ENCODE results near the gene ASGR1.
"Not testable (repeated sequence)": the region's sequence is repeated elsewhere in the genome, so short reads cannot be mapped to it uniquely, and the experiment has no call there.

Gene ASGR1

DNA sequence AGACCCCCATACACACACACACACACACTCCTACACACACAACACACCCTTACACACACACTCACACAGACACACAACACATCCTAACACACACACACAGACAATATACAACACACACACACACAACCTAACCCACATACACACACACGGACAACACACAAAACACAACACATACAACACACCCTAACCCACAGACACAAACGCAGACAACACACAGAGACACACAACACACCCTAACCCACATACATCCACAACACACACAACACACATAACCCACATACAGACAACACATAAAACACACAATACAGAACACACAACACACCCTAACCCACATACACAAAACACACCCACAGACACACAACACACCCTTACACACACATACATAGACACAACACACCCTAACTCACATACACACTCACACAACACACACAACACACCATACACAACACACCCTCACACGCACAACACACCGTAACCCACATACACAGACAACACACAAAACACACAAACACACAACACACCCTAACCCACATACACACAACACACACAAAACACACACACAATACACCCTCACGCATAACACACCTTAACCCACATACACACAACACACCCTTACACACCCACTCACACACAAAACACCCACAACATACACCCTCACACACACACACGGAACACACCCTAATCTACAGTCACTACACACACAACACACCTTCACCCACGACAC is 4.4 kb downstream of the ASGR1 start:
- Histone ChIP-seq H3K9me3 (no peaks in the 10 kb centered on the region), H3K4me3 (no peak overlapping the region), H3K36me3 (replicated peaks) (no peaks in the 10 kb centered on the region), H3K4me1 (peaks cover 8% of the 10 kb centered on the region; the same call in 1 of the 2 replicates), H3K27me3 (ENCODE audit: low read depth) (no peaks in the 10 kb centered on the region)
- no peak for DNase-seq (ENCODE audit: low spot score in 2 of 2)
- in situ Hi-C loops (cut with MboI; ENCODE audit: low sequenced_read_pairs), result loop anchor here (25.0 kb wide), 1 partner anchor 512 kb away; the partner anchor contains the start of genes C17orf100 and MED31

DNA sequence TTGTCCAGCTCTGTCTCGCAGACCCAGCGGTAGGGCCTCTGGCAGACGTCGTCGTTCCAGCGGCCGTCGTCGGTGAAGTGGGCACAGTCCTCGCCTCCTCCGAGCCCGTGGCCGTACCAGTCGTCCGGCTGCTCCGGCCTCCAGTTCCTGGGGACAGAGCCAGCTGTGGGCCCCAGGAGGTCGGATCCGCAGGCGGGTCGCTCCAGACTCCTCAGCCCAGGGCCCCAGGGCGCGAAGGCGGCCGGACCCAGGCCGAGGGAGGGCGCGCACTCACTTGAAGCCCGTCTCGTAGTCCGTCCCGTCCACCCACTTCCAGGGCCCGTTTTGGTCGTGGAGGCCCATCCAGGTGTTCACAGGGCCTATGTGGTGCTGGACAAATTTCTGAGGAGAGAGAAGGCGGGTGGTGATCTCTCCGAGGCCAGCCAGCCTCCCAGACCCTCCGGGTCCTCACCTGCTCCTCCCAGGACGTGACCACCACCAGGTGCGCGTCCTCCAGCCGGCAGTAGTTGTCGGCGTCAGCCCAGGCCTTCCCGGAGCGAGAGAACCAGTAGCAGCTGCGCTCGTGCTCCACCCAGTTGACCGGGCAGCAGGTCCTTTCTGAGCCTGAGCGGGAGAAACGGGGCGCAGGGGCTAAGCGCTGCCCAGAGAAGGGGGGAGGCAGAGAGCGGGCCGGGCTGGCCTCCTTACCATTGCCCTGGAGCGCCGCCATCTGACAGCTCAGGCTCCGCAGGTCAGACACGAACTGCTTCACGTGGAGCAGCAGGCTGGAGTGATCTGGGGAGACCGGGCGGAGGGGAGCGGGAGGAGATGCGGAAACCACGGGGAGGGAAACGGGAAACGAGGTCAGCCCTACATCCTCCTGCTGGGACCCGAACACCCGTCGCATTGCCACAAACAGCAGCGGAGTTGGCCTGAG is 5.2 kb downstream of the ASGR1 start:
- H3K9me3 ChIP-seq, result no peaks in the 10 kb centered on the region
- H3K36me3 ChIP-seq (replicated peaks), result no peaks in the 10 kb centered on the region
- in situ Hi-C loops (cut with MboI; ENCODE audit: low sequenced_read_pairs), result loop anchor here (25.0 kb wide), 1 partner anchor 512 kb away; the partner anchor contains the start of genes C17orf100 and MED31
- DNase-seq (ENCODE audit: low spot score in 2 of 2), result peak in 1 of 2 experiments; percentile 29
- H3K4me1 ChIP-seq, result peaks cover 8% of the 10 kb centered on the region; the same call in 1 of the 2 replicates
- no peaks in the 10 kb centered on the region for H3K27me3 ChIP-seq (ENCODE audit: low read depth)
- H3K4me3 ChIP-seq, result no peak overlapping the region

DNA sequence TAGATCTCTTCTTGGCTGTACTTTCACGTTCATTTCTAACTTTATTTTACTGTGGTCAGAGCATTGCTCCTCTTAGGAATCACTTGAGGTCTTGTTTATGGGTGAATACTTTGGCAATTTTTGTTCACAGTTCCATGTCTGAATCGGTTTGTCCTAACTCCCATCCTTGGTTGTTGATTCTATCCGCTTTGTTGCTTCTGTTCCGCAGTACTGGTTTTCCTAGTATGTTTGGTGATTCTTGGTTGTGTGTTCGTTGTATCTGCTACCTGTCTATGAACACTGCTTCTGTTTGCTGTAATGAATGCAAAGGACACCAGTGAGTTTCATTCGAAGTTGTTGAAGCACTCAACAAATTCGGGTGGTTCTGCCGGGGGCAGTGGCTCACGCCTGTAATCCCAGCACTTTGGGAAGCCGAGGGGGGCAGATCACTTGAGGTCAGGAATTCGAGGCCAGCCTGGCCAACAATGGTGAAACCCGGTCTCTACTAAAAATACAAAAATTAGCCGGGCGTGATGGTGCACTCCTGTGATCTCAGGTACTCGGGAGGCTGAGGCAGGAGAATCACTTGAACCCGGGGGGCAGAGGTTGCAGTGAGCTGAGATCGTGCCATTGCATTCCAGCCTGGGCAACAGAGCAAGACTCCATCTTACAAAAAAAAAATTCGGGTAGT is 6.5 kb downstream of the ASGR1 start:
- not testable (repeated sequence) for H3K4me1 ChIP-seq; DNase-seq (ENCODE audit: low spot score in 2 of 2); H3K36me3 ChIP-seq (replicated peaks); H3K27me3 ChIP-seq (ENCODE audit: low read depth); H3K4me3 ChIP-seq; H3K9me3 ChIP-seq
- in situ Hi-C loops (cut with MboI; ENCODE audit: low sequenced_read_pairs), result loop anchor here (25.0 kb wide), 1 partner anchor 510 kb away; the partner anchor contains the start of genes C17orf100 and MED31

- H3K9me3 ChIP-seq; H3K4me1 ChIP-seq; H3K4me3 ChIP-seq; DNase-seq (ENCODE audit: low spot score in 2 of 2); H3K27me3 ChIP-seq (ENCODE audit: low read depth); H3K36me3 ChIP-seq (replicated peaks): not testable (repeated sequence)
- in situ Hi-C loops (cut with MboI; ENCODE audit: low sequenced_read_pairs), result loop anchor here (25.0 kb wide), 1 partner anchor 507 kb away; the partner anchor contains the start of genes C17orf100 and MED31
Observed at GRCh38 chr17:7169565-7169908, 9.6 kb downstream of the ASGR1 start.

- H3K36me3 ChIP-seq (replicated peaks); H3K27me3 ChIP-seq (ENCODE audit: low read depth); DNase-seq (ENCODE audit: low spot score in 2 of 2); H3K4me1 ChIP-seq; H3K9me3 ChIP-seq; H3K4me3 ChIP-seq: not testable (repeated sequence)
- in situ Hi-C loops (cut with MboI; ENCODE audit: low sequenced_read_pairs), result loop anchor here (25.0 kb wide), 1 partner anchor 507 kb away; the partner anchor contains the start of genes C17orf100 and MED31
Observed at GRCh38 chr17:7168841-7169564, 10.2 kb downstream of the ASGR1 start.

DNA sequence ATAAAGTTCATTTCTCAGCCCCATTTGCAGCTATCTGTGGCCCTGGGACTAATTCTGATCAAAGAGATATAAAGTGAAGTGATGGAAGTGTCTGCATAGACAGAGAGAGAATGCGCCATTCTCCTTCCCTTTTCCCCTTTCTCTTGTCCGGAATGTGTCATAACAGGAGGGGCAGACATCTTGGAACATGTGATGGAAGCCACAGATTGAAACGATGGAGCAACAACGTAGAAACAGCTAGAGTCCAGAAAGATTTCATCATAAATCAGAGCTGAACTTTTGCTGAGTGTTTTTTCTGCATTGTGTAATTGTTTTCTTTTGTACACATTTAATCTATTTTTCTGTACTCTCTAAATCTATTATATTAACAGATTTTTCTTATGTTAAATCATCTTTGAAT is 11.3 kb downstream of the ASGR1 start:
- no peaks in the 10 kb centered on the region; the same call in 1 of the 2 replicates for H3K9me3 ChIP-seq
- no peaks in the 10 kb centered on the region for H3K27me3 ChIP-seq (ENCODE audit: low read depth)
- no peaks in the 10 kb centered on the region for H3K36me3 ChIP-seq (replicated peaks)
- H3K4me3 ChIP-seq, result no peak overlapping the region
- DNase-seq (ENCODE audit: low spot score in 2 of 2), result no peak
- in situ Hi-C loops (cut with MboI; ENCODE audit: low sequenced_read_pairs), result loop anchor here (25.0 kb wide), 1 partner anchor 506 kb away; the partner anchor contains the start of genes C17orf100 and MED31
- H3K4me1 ChIP-seq, result no peaks in the 10 kb centered on the region

DNA sequence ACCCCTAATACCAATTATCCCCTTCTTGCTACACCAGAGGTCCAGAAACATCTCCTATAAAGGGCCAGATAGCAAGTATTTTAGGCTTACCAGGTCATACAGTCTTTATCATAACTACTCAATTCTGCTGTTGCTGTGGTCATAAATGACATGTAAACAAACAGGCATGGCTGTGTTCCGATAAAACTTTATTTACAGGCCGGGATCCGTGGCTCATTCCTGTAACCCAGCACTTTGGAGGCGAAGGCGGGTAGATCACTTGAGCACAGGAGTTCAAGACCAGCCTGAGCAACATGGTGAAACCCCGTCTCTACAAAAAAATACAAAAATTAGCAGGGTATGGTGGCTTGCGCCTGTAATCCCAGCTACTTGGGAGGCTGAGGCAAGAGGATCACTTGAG is 12.3 kb downstream of the ASGR1 start:
- in situ Hi-C loops (cut with MboI; ENCODE audit: low sequenced_read_pairs), result loop anchor here (25.0 kb wide), 1 partner anchor 505 kb away; the partner anchor contains the start of genes C17orf100 and MED31
- Histone ChIP-seq H3K27me3 (ENCODE audit: low read depth) (no peaks in the 10 kb centered on the region), H3K9me3 (no peaks in the 10 kb centered on the region; the same call in 1 of the 2 replicates), H3K4me1 (no peaks in the 10 kb centered on the region), H3K36me3 (replicated peaks) (no peaks in the 10 kb centered on the region), H3K4me3 (no peak overlapping the region)
- no peak for DNase-seq (ENCODE audit: low spot score in 2 of 2)

GRCh38 chr17:7159571-7159970 is 19.6 kb downstream of the ASGR1 start:
- H3K27me3 ChIP-seq (ENCODE audit: low read depth), result peaks cover 23% of the 10 kb centered on the region
- not testable (repeated sequence) for H3K9me3 ChIP-seq; H3K36me3 ChIP-seq (replicated peaks); H3K4me1 ChIP-seq; H3K4me3 ChIP-seq; DNase-seq (ENCODE audit: low spot score in 2 of 2)
- in situ Hi-C loops (cut with MboI; ENCODE audit: low sequenced_read_pairs), result loop anchor here (25.0 kb wide), 1 partner anchor 497 kb away; the partner anchor contains the start of genes C17orf100 and MED31

- not testable (repeated sequence) for DNase-seq (ENCODE audit: low spot score in 2 of 2)
Observed at GRCh38 chr17:7158424-7158823, 20.7 kb downstream of the ASGR1 start.

GRCh38 chr17:7156342-7156940 is 22.7 kb downstream of the ASGR1 start:
- no peaks in the 10 kb centered on the region for H3K4me1 ChIP-seq
- H3K36me3 ChIP-seq (replicated peaks), result no peaks in the 10 kb centered on the region
- H3K27me3 ChIP-seq (ENCODE audit: low read depth), result peaks cover 33% of the 10 kb centered on the region
- peaks cover 3% of the 10 kb centered on the region; the same call in 1 of the 2 replicates for H3K9me3 ChIP-seq
- H3K4me3 ChIP-seq, result no peak overlapping the region
- no peak for DNase-seq (ENCODE audit: low spot score in 2 of 2)
- in situ Hi-C loops (cut with MboI; ENCODE audit: low sequenced_read_pairs), result loop anchor here (25.0 kb wide), 1 partner anchor 494 kb away; the partner anchor contains the start of genes C17orf100 and MED31

More at GRCh38 chr17:7158424-7158823, 20.7 kb downstream of the ASGR1 start:
- not testable (repeated sequence) for H3K4me3 ChIP-seq; H3K4me1 ChIP-seq; H3K9me3 ChIP-seq; H3K36me3 ChIP-seq (replicated peaks)
- in situ Hi-C loops (cut with MboI; ENCODE audit: low sequenced_read_pairs), result loop anchor here (25.0 kb wide), 1 partner anchor 496 kb away; the partner anchor contains the start of genes C17orf100 and MED31
- peaks cover 28% of the 10 kb centered on the region for H3K27me3 ChIP-seq (ENCODE audit: low read depth)

DNA sequence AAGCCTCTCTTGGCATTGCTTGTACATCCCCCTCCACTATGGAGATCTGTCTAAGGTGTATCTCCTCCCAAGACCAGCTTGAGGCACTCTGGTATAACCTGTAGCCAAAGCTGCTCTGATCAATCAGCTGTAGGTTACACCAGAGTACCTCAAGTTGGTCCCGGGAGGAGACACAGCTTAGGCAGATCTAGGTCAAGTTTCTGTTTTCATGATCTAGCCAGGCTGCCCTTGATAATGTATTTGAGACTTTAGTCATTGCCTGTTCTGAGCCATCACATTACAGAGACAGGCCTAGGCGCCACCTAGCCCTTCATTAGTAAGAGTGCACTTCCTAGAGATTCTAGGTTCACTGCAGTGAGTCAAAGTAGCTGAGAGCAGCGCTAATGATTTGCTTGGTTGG is 31.4 kb downstream of the ASGR1 start:
- in situ Hi-C loops (cut with MboI; ENCODE audit: low sequenced_read_pairs), result loop anchor here (25.0 kb wide), 1 partner anchor 235 kb away; no protein-coding TSS in a partner anchor
- H3K27me3 ChIP-seq (ENCODE audit: low read depth), result peaks cover under 1% of the 10 kb centered on the region; the same call in 1 of the 2 replicates
- H3K9me3 ChIP-seq, result no peaks in the 10 kb centered on the region
- H3K4me1 ChIP-seq, result peaks cover 4% of the 10 kb centered on the region; the same call in 1 of the 2 replicates
- DNase-seq (ENCODE audit: low spot score in 2 of 2), result no peak
- H3K36me3 ChIP-seq (replicated peaks), result no peaks in the 10 kb centered on the region
- H3K4me3 ChIP-seq, result no peak overlapping the region

DNA sequence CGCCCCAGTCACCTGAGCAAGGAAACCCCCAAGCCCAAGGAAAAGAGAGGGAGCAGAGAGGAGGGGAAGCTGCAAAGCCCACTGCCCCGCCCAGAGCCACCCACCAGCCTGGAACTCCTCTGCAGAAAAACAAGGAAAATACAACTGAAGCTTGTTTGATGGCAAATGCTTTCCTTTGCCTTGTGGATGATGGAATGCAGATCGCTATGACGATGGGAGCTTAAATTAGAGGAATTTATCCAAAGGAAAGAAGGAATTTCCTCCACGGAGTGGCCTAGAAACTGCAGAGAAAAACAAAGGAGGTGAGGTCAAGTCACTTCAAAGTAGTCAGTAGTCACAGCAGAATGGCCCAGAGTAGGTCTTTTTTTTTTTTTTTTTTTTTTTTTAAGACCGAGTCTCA is 33.1 kb downstream of the ASGR1 start:
- Histone ChIP-seq H3K27me3 (ENCODE audit: low read depth) (no peaks in the 10 kb centered on the region), H3K4me3 (no peak overlapping the region), H3K4me1 (peaks cover 4% of the 10 kb centered on the region; the same call in 1 of the 2 replicates), H3K36me3 (replicated peaks) (no peaks in the 10 kb centered on the region), H3K9me3 (no peaks in the 10 kb centered on the region)
- in situ Hi-C loops (cut with MboI; ENCODE audit: low sequenced_read_pairs), result loop anchor here (25.0 kb wide), 1 partner anchor 234 kb away; no protein-coding TSS in a partner anchor
- peak; percentile 8 to 23 for DNase-seq (ENCODE audit: low spot score in 2 of 2)

Measured in HAP-1 (cell line).